ENCODE results near the gene THOP1.

DNA sequence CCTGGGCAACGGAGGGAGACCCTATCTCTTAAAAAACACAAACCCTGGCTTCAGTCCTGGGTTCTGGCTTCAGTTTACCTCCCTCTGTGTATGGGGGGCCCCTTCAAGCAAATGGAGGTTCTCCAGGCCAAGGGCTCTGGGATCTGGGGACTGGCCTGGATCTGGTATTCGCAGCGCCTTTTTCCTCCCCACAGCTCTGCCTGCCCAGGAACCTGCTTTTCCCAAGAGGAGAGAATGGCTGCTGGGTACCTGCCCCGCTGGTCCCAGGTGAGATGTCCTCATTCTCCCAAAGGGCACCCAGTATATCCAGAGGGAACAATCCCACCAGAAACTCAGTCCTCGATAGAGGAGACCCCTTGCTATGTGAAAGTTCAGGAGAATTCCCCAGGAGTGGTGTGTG lies 37.5 kb downstream of the THOP1 start:
- TF ChIP-seq, protein P1, sequence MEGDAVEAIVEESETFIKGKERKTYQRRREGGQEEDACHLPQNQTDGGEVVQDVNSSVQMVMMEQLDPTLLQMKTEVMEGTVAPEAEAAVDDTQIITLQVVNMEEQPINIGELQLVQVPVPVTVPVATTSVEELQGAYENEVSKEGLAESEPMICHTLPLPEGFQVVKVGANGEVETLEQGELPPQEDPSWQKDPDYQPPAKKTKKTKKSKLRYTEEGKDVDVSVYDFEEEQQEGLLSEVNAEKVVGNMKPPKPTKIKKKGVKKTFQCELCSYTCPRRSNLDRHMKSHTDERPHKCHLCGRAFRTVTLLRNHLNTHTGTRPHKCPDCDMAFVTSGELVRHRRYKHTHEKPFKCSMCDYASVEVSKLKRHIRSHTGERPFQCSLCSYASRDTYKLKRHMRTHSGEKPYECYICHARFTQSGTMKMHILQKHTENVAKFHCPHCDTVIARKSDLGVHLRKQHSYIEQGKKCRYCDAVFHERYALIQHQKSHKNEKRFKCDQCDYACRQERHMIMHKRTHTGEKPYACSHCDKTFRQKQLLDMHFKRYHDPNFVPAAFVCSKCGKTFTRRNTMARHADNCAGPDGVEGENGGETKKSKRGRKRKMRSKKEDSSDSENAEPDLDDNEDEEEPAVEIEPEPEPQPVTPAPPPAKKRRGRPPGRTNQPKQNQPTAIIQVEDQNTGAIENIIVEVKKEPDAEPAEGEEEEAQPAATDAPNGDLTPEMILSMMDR (IDR thresholded peaks at IDR 0.05) = no peak
- TF ChIP-seq POLR2A (IDR thresholded peaks at IDR 0.05) = no peak

All from uterus (tissue), 2 donors.